ENCODE measurements around the gene PSG6.
"Not testable (repeated sequence)": the region's sequence is repeated elsewhere in the genome, so short reads cannot be mapped to it uniquely, and the experiment has no call there.

DNA sequence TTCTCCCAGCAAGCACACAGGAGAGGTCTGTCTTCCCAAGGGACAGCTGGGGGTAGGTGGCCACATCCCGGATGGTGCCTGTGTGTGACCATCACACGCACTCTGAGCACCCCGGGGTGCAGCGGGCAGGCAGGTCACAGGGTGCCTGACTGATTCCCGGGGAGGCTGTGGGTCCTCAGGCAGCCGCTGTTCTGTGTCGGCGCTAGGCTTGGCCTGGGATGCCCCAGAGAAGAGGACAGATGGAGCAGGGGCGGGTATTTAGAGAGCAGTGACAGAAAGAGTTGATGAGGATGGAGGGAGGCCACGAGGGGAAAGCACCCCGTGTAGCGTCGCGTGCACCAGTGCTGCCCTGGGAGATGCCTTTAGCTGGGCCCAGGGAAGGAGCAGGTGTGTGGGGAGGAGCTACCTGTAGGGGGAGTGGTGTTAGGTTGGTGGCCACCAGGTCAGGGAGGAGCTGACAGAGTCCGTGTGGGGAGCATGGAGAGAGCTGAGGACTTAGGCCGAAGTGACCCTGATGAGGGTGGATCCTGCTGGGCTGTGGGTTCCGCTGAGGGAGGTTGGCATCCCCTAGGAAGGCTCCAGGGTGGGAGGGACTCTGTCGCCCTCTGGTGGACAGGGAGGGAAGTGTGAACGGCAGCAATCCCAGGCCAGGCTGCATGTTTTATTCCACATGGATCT is 60.7 kb downstream of the PSG6 start:
- not testable (repeated sequence) for TF ChIP-seq POLR2AphosphoS5, POLR2A (IDR thresholded peaks at IDR 0.05)
- TF ChIP-seq, protein P1, sequence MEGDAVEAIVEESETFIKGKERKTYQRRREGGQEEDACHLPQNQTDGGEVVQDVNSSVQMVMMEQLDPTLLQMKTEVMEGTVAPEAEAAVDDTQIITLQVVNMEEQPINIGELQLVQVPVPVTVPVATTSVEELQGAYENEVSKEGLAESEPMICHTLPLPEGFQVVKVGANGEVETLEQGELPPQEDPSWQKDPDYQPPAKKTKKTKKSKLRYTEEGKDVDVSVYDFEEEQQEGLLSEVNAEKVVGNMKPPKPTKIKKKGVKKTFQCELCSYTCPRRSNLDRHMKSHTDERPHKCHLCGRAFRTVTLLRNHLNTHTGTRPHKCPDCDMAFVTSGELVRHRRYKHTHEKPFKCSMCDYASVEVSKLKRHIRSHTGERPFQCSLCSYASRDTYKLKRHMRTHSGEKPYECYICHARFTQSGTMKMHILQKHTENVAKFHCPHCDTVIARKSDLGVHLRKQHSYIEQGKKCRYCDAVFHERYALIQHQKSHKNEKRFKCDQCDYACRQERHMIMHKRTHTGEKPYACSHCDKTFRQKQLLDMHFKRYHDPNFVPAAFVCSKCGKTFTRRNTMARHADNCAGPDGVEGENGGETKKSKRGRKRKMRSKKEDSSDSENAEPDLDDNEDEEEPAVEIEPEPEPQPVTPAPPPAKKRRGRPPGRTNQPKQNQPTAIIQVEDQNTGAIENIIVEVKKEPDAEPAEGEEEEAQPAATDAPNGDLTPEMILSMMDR (IDR thresholded peaks at IDR 0.05) = not testable (repeated sequence)

Data from prostate gland (tissue), 2 donors.